Activated CD4-positive, alpha-beta T cell treated with anti-CD3 and anti-CD28 coated beads, Interleukin-2, amount 50 U/mL, for 16 hours (primary cell): ENCODE measurements around the gene KCNQ1.

Experiments
- DNase-seq: peaks from one replicate; pipeline ENCODE4 v3.0.0-alpha.2; 2020

KCNQ1 gene

GRCh38 chr11:2792381-2793250 is 347.8 kb downstream of the KCNQ1 start:
- DNase-seq = no peak

- DNase-seq = no peak
Measured at GRCh38 chr11:2793701-2794045, 348.9 kb downstream of the KCNQ1 start.

GRCh38 chr11:2794046-2794967 is 349.5 kb downstream of the KCNQ1 start:
- DNase-seq = no peak

- DNase-seq = no peak
Measured at GRCh38 chr11:2794968-2795322, 350.1 kb downstream of the KCNQ1 start.

- no peak for DNase-seq
Measured at GRCh38 chr11:2795491-2795991, 350.7 kb downstream of the KCNQ1 start.

- DNase-seq = no peak
Measured at GRCh38 chr11:2796091-2796490, 351.3 kb downstream of the KCNQ1 start.

GRCh38 chr11:2796508-2797113 is 351.8 kb downstream of the KCNQ1 start:
- no peak for DNase-seq

- DNase-seq = no peak
Measured at GRCh38 chr11:2797121-2797711, 352.4 kb downstream of the KCNQ1 start.

GRCh38 chr11:2797741-2798361 is 353.0 kb downstream of the KCNQ1 start:
- no peak for DNase-seq

- no peak for DNase-seq
Measured at GRCh38 chr11:2798951-2799761, 354.3 kb downstream of the KCNQ1 start.

GRCh38 chr11:2799881-2800654 is 355.3 kb downstream of the KCNQ1 start:
- no peak for DNase-seq

- no peak for DNase-seq
Measured at GRCh38 chr11:2800655-2801531, 356.1 kb downstream of the KCNQ1 start.

GRCh38 chr11:2801711-2802388 is 357.0 kb downstream of the KCNQ1 start:
- DNase-seq = no peak

- DNase-seq = no peak
Measured at GRCh38 chr11:2802389-2803185, 357.8 kb downstream of the KCNQ1 start.

GRCh38 chr11:2803186-2804091 is 358.6 kb downstream of the KCNQ1 start:
- no peak for DNase-seq

- no peak for DNase-seq
Measured at GRCh38 chr11:2804189-2804588, 359.4 kb downstream of the KCNQ1 start.
